ENCODE results near the gene CFAP97D2. TPM values are rescaled to one million over a fixed set of nuclear protein-coding genes. Genes with fewer than 3 reads are reported as not detected.

CFAP97D2 gene
- total and polyA plus RNA-seq, 12 donors, result not detected

DNA sequence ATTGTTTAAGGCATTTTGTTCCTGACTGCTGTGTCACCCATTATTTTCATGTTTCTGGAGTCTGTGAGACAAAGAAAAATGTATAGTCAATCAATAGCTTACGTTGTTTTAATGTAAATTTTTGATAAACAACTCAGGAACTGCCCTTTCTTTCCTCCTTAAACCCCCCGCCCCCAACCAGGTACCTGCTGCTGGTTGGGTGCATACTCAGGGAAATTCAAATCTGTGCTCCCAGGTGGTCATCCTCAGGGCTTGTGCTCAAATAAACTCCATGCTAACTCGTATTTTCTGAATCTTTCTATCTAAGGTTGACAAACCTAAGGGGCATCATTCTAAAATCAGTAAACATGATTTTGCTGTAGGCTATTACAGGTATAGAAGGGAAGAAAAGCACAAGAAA is 51.5 kb downstream of the CFAP97D2 start:
- intact Hi-C loops (cut with DNase I), result no loop called here
- no peak overlapping the region for H3K27ac ChIP-seq
- H3K4me3 ChIP-seq, result no peak overlapping the region
- H3K9me3 ChIP-seq, result no peaks in the 10 kb centered on the region
- WGBS, 2 donors, result 28 to 32% methylated on average over 3 of the region's 3 CpGs
- no peaks in the 10 kb centered on the region for H3K36me3 ChIP-seq
- DNase-seq (no peak), ATAC-seq (no peak)
- TF ChIP-seq, protein P1, sequence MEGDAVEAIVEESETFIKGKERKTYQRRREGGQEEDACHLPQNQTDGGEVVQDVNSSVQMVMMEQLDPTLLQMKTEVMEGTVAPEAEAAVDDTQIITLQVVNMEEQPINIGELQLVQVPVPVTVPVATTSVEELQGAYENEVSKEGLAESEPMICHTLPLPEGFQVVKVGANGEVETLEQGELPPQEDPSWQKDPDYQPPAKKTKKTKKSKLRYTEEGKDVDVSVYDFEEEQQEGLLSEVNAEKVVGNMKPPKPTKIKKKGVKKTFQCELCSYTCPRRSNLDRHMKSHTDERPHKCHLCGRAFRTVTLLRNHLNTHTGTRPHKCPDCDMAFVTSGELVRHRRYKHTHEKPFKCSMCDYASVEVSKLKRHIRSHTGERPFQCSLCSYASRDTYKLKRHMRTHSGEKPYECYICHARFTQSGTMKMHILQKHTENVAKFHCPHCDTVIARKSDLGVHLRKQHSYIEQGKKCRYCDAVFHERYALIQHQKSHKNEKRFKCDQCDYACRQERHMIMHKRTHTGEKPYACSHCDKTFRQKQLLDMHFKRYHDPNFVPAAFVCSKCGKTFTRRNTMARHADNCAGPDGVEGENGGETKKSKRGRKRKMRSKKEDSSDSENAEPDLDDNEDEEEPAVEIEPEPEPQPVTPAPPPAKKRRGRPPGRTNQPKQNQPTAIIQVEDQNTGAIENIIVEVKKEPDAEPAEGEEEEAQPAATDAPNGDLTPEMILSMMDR (IDR thresholded peaks at IDR 0.05), result no peak
- peaks cover 0 to 43% (median 29%) of the 10 kb centered on the region in 7 donors for H3K27me3 ChIP-seq
- peaks cover 0 to 33% (median 8%) of the 10 kb centered on the region in 9 donors for H3K4me1 ChIP-seq

DNA sequence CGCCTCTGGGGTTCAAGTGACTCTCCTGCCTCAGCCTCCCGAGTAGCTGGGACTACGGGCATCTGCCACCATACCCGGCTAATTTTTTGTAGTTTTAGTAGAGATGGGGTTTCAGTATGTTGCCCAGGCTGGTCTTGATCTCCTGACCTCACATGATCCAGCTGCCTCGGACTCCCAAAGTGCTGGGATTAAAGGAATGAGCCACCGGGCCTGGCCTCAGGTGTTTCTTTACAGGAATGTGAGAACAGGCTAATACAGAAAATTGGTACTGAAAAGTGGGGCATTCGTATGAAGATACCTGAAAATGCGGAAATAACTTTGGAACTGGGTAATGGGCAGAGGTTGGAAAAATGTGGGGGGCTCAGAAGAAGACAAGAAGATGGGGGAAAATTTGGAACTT is 52.8 kb downstream of the CFAP97D2 start:
- DNase-seq (no peak), ATAC-seq (no peak)
- 81 to 83% methylated on average over 8 of the region's 8 CpGs for WGBS, 2 donors
- Histone ChIP-seq H3K4me3 (no peak overlapping the region), H3K9me3 (no peaks in the 10 kb centered on the region), H3K27ac (no peak overlapping the region), H3K27me3 (peaks cover 0 to 43% (median 29%) of the 10 kb centered on the region in 7 donors), H3K4me1 (peaks cover 0 to 37% (median 17%) of the 10 kb centered on the region in 9 donors), H3K36me3 (peaks cover 0 to 6% (median 2%) of the 10 kb centered on the region in 9 donors)
- intact Hi-C loops (cut with DNase I), result no loop called here
- TF ChIP-seq, protein P1 (IDR thresholded peaks at IDR 0.05), result no peak

DNA sequence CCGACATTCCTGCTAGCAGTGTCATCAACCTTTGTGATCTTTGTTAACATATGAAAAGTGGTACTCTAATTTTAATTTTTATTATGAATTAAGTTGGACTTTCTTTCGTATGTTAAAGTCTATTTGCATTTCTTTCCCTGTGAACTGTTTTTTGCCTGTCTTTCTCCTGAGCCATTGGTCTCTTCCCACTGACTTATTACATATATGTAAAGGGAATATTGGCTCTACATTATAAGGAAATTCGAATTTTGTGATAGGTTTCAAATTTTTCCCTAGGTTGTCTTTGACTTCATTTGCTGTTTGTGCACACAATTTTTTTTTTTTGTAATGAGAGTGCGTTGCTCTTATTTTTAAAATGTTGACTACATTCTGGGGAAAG is 55.2 kb downstream of the CFAP97D2 start:
- no peak for ATAC-seq
- 67 to 74% methylated on average over 4 of the region's 4 CpGs for WGBS, 2 donors
- Histone ChIP-seq H3K4me3 (peak overlapping the region; percentile 67 to 99 (median 88)), H3K9me3 (no peaks in the 10 kb centered on the region), H3K27ac (peak overlapping the region in 9 of 10 donors; percentile 68 to 93 (median 89)), H3K4me1 (peaks cover 0 to 30% (median 17%) of the 10 kb centered on the region in 9 donors), H3K36me3 (peaks cover 0 to 30% (median 21%) of the 10 kb centered on the region in 9 donors), H3K27me3 (peaks cover 0 to 20% (median 16%) of the 10 kb centered on the region in 7 donors)
- TF ChIP-seq, protein P1 (IDR thresholded peaks at IDR 0.05), result no peak
- no peak for DNase-seq
- intact Hi-C loops (cut with DNase I), result no loop called here

DNA sequence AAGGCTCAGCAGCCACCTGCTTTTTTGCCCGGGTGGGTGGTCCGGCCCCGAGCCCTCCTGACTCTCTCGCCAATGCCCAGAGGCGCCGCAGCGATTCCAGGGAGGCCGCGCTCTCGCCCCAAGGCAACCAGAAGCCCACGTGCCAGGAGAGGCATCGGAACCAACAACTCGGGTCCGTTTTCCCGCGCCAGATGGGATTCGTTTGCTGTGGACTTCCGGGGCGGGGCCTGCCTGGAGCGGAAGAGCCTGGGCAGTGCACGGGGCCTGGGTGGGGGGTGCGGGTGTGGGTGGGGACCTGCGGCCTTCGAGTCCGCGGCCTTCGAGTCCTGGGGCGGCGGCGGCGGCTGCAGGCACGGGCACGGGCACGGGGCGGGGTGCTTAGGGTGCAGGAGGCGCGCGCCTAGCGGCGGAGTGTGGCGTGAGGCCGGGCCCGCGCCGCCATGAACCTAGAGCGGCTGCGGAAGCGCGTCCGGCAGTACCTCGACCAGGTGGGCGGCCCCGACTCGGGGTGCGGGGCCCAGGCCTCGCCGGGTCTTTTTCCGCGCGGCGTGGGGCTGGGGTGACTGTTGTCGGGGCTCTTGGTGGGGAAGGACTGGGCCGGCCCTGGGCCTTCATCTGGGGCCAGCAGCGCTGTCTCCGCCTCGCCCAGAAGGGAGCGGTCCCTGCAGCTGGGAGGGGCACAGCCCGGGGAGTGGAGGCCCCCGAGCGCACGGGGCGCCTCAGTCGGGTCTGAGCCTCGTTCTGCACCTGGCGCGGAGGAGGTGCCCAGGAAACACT is 55.8 kb downstream of the CFAP97D2 start, which contains the start of gene CDC16:
Gene CDC16 (plus strand): TSS at position 253 of the 777 bp plus-strand sequence. CDS start 188 bp downstream, at position 441.
- 0 to 1% methylated on average over 74 to 76 of the region's 76 CpGs for WGBS, 2 donors
- DNase-seq (peak; percentile 91 to 93), ATAC-seq (peak; percentile 97 to 99 (median 98))
- H3K36me3 ChIP-seq, result peaks cover 0 to 35% (median 27%) of the 10 kb centered on the region in 9 donors
- intact Hi-C loops (cut with DNase I), result no loop called here
- peaks cover 0 to 25% (median 17%) of the 10 kb centered on the region in 9 donors for H3K4me1 ChIP-seq
- TF ChIP-seq, protein P1 (IDR thresholded peaks at IDR 0.05), result peak in 6 of 9 donors; percentile 10 to 40 (median 24)
- H3K27me3 ChIP-seq, result peaks cover 0 to 16% (median 11%) of the 10 kb centered on the region in 7 donors
- no peaks in the 10 kb centered on the region for H3K9me3 ChIP-seq
- H3K27ac ChIP-seq, result peak within 1 kb of the TSS; percentile 68 to 93 (median 89)
- H3K4me3 ChIP-seq, result peak within 1 kb of the TSS; percentile 67 to 99 (median 88)
